HepG2 (cell line): ENCODE measurements around the gene PCAT7. TPM values are rescaled to one million over a fixed set of nuclear protein-coding genes. Genes with fewer than 3 reads are reported as not detected.

Experiments
- AHR ChIP-seq: IDR thresholded peaks from 2 replicates; pipeline ENCODE4 v1.6.1; 2018; ENCODE audit warnings: missing genetic modification reagents, missing compliant biosample characterization
- IKZF1 ChIP-seq: fragments of 450-650 bp; IDR thresholded peaks from 2 replicates; pipeline ENCODE4 v1.7.1; 2016
- SRF ChIP-seq: IDR thresholded peaks from 2 replicates; pipeline ENCODE4 v1.6.1; 2011; ENCODE audit warnings: mild to moderate bottlenecking, low read depth, low read length, moderate library complexity
- polyA plus RNA-seq, 8 experiments: library from polyadenylated mRNA; depleted of rRNA in 3 of 8; stranded (reverse) in 7 of 8; unstranded in 1 of 8; fragments of >200 nt; fragmentation: Illumina TruSeq in 4 of 8; extraction: Trizol in 4 of 8; gene quantifications; 2 replicates each; pipeline versions ENCODE4 v1.2.1 to v1.2.3, GENCODE V29; 2011 to 2016; ENCODE audit warnings: low read depth in 4 of 8, missing spikeins in 1 of 8, mixed read lengths in 1 of 8; ENCODE audit not compliant: insufficient read depth in 1 of 8
- total RNA-seq, 5 experiments: library from RNA; depleted of rRNA; stranded (reverse); fragments of >200 nt; fragmentation: Illumina TruSeq; extraction: Trizol; gene quantifications; 2 replicates each; pipeline ENCODE4 v1.2.3, GENCODE V29; 2016; ENCODE audit warnings: low read depth in 1 of 5
- TF ChIP-seq, protein P1 (sequence below): sonication (generic); formaldehyde crosslinking; IDR thresholded peaks from 2 replicates; pipeline ENCODE4 v1.4.0; 2020; ENCODE audit warnings: missing genetic modification reagents
- TF ChIP-seq, protein P2 (sequence below): sonication (generic); formaldehyde crosslinking; IDR thresholded peaks from 2 replicates; pipeline ENCODE4 v1.5.0; 2020; ENCODE audit warnings: mild to moderate bottlenecking, missing genetic modification reagents, borderline replicate concordance
- TF ChIP-seq, protein P3 (sequence below): sonication (generic); formaldehyde crosslinking; IDR thresholded peaks from 2 replicates; pipeline ENCODE4 v1.9.0; 2022; ENCODE audit warnings: missing genetic modification reagents, mild to moderate bottlenecking, borderline replicate concordance
- TF ChIP-seq, protein P4 (sequence below): fragments of 450-650 bp; IDR thresholded peaks from 2 replicates; pipeline ENCODE4 v1.6.1; 2017; ENCODE audit warnings: mild to moderate bottlenecking
- TF ChIP-seq, protein P5 (sequence below): sonication (generic); formaldehyde crosslinking; IDR thresholded peaks from 2 replicates; pipeline ENCODE4 v1.4.0; 2020; ENCODE audit warnings: missing genetic modification reagents

Gene PCAT7
- total and polyA plus RNA-seq, 2 of the 13 experiments (the other 11 are each of a cell fraction or from before 2014, with no cell fraction given), result 2.3 to 3.9 TPM

DNA sequence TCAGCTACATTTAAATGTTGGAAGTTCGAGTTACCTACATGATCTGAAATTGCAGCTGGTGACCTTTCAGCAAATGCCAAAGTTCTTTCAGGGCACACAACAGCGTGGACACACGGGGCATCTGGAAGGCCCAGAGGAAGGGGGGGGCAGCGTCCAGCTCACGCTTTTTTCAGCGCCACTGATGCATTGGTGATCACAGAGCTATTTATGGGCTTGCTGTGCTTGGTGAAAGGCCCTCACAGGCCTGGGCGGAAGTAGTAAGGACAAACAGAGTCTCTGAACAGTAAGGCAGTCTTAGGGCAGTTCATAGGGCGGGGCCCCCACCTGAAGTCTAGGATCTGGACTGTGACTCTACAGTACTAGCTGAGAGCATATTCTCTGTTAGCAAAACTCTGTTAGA is 45.4 kb downstream of the PCAT7 start (continued):
- TF ChIP-seq, protein P1, sequence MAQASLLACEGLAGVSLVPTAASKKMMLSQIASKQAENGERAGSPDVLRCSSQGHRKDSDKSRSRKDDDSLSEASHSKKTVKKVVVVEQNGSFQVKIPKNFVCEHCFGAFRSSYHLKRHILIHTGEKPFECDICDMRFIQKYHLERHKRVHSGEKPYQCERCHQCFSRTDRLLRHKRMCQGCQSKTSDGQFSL (CRISPR knock-in tag), result peak; percentile 76; the same call in 1 of the 2 replicates
- TF ChIP-seq, protein P2, sequence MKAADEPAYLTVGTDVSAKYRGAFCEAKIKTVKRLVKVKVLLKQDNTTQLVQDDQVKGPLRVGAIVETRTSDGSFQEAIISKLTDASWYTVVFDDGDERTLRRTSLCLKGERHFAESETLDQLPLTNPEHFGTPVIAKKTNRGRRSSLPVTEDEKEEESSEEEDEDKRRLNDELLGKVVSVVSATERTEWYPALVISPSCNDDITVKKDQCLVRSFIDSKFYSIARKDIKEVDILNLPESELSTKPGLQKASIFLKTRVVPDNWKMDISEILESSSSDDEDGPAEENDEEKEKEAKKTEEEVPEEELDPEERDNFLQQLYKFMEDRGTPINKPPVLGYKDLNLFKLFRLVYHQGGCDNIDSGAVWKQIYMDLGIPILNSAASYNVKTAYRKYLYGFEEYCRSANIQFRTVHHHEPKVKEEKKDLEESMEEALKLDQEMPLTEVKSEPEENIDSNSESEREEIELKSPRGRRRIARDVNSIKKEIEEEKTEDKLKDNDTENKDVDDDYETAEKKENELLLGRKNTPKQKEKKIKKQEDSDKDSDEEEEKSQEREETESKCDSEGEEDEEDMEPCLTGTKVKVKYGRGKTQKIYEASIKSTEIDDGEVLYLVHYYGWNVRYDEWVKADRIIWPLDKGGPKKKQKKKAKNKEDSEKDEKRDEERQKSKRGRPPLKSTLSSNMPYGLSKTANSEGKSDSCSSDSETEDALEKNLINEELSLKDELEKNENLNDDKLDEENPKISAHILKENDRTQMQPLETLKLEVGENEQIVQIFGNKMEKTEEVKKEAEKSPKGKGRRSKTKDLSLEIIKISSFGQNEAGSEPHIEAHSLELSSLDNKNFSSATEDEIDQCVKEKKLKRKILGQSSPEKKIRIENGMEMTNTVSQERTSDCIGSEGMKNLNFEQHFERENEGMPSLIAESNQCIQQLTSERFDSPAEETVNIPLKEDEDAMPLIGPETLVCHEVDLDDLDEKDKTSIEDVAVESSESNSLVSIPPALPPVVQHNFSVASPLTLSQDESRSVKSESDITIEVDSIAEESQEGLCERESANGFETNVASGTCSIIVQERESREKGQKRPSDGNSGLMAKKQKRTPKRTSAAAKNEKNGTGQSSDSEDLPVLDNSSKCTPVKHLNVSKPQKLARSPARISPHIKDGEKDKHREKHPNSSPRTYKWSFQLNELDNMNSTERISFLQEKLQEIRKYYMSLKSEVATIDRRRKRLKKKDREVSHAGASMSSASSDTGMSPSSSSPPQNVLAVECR (CRISPR knock-in tag), result 0 out of 2 replicates have a peak, but pooled peaks have one; percentile 29
- TF ChIP-seq, protein P3, sequence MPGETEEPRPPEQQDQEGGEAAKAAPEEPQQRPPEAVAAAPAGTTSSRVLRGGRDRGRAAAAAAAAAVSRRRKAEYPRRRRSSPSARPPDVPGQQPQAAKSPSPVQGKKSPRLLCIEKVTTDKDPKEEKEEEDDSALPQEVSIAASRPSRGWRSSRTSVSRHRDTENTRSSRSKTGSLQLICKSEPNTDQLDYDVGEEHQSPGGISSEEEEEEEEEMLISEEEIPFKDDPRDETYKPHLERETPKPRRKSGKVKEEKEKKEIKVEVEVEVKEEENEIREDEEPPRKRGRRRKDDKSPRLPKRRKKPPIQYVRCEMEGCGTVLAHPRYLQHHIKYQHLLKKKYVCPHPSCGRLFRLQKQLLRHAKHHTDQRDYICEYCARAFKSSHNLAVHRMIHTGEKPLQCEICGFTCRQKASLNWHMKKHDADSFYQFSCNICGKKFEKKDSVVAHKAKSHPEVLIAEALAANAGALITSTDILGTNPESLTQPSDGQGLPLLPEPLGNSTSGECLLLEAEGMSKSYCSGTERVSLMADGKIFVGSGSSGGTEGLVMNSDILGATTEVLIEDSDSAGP (CRISPR knock-in tag), result no peak
- TF ChIP-seq SRF (peak; percentile 38; the same call in 1 of the 2 replicates), IKZF1 (no peak), AHR (CRISPR knock-in tag) (no peak)
- TF ChIP-seq, protein P4, sequence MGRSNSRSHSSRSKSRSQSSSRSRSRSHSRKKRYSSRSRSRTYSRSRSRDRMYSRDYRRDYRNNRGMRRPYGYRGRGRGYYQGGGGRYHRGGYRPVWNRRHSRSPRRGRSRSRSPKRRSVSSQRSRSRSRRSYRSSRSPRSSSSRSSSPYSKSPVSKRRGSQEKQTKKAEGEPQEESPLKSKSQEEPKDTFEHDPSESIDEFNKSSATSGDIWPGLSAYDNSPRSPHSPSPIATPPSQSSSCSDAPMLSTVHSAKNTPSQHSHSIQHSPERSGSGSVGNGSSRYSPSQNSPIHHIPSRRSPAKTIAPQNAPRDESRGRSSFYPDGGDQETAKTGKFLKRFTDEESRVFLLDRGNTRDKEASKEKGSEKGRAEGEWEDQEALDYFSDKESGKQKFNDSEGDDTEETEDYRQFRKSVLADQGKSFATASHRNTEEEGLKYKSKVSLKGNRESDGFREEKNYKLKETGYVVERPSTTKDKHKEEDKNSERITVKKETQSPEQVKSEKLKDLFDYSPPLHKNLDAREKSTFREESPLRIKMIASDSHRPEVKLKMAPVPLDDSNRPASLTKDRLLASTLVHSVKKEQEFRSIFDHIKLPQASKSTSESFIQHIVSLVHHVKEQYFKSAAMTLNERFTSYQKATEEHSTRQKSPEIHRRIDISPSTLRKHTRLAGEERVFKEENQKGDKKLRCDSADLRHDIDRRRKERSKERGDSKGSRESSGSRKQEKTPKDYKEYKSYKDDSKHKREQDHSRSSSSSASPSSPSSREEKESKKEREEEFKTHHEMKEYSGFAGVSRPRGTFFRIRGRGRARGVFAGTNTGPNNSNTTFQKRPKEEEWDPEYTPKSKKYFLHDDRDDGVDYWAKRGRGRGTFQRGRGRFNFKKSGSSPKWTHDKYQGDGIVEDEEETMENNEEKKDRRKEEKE, result no peak
- TF ChIP-seq, protein P5, sequence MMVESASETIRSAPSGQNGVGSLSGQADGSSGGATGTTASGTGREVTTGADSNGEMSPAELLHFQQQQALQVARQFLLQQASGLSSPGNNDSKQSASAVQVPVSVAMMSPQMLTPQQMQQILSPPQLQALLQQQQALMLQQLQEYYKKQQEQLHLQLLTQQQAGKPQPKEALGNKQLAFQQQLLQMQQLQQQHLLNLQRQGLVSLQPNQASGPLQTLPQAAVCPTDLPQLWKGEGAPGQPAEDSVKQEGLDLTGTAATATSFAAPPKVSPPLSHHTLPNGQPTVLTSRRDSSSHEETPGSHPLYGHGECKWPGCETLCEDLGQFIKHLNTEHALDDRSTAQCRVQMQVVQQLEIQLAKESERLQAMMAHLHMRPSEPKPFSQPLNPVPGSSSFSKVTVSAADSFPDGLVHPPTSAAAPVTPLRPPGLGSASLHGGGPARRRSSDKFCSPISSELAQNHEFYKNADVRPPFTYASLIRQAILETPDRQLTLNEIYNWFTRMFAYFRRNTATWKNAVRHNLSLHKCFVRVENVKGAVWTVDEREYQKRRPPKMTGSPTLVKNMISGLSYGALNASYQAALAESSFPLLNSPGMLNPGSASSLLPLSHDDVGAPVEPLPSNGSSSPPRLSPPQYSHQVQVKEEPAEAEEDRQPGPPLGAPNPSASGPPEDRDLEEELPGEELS (CRISPR knock-in tag), result 0 out of 2 replicates have a peak, but pooled peaks have one; percentile 24
